ENCODE data around the gene PSTK.

DNA sequence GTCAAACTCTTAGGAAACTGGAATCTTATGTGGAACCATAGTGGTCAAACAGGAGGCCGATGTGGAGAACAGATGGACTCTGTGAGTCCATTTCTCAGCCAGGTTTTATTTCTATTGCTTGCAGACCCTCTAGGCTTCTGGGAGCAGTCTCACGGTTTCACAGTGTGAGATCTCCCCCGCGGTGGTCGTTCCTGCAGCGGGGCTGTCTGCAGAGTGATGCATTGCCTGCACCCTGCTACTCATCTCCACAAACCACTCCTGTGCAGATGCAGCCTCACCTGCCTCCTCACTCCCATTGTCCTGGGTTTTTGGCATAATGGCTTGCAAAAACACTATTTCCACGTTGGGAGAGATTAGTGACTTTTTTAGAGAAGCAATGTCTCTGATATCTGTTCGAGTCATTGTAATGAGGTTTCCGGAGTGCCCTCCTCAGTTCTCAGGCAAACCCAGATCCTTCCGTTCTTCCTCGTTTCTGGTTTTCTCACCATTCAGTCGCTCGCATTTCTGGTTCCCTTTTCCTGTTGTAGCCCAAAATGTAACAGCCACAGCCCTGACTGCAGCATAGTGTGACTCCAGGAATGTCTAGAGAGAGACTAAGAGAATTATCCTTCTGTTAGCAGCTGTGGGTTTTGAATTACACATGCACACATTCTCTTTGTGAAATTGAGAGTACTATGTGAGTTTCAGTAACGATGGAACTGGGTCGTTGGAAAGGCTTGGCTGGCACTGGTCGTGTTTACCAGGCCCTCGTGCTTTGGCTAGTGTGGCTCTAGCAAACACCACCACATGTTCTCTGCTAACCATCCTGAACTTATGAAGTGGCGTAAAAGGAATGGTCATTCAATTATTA lies 58.8 kb downstream of the PSTK start:
- no peak for TF ChIP-seq EZH2 (IDR thresholded peaks at IDR 0.05; ENCODE audit: borderline replicate concordance, low read length)
- TF ChIP-seq, protein P1, sequence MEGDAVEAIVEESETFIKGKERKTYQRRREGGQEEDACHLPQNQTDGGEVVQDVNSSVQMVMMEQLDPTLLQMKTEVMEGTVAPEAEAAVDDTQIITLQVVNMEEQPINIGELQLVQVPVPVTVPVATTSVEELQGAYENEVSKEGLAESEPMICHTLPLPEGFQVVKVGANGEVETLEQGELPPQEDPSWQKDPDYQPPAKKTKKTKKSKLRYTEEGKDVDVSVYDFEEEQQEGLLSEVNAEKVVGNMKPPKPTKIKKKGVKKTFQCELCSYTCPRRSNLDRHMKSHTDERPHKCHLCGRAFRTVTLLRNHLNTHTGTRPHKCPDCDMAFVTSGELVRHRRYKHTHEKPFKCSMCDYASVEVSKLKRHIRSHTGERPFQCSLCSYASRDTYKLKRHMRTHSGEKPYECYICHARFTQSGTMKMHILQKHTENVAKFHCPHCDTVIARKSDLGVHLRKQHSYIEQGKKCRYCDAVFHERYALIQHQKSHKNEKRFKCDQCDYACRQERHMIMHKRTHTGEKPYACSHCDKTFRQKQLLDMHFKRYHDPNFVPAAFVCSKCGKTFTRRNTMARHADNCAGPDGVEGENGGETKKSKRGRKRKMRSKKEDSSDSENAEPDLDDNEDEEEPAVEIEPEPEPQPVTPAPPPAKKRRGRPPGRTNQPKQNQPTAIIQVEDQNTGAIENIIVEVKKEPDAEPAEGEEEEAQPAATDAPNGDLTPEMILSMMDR (IDR thresholded peaks at IDR 0.05; ENCODE audit: low read length), result no peak

Data from OCI-LY1 (cell line).